Right cardiac atrium (tissue), 5 donors: ENCODE results near the gene SLC39A12. TPM values are rescaled to one million over a fixed set of nuclear protein-coding genes. Genes with fewer than 3 reads are reported as not detected.

Experiments
- ATAC-seq, 2 donors: fragments of 200-7000 bp; cut with Tn5 transposase; one replicate each; pipeline versions ENCODE4 v1.8.0 to v1.9.1; 2020; ENCODE audit warnings: moderate library complexity in 2 of 2, mild to moderate bottlenecking in 1 of 2
- DNase-seq, 3 donors: peaks; one replicate each; pipeline ENCODE4 v3.0.0-alpha.2; 2020
- H3K27ac ChIP-seq: one replicate; pipeline ENCODE4 v1.5.1; 2013; ENCODE audit warnings: mild to moderate bottlenecking, low read length, control low read depth, moderate library complexity
- H3K27me3 ChIP-seq: one replicate; pipeline ENCODE4 v1.6.1; 2013; ENCODE audit not compliant: control insufficient read depth, insufficient read depth
- H3K4me1 ChIP-seq: one replicate; pipeline ENCODE4 v1.6.1; 2013; ENCODE audit warnings: low read length; ENCODE audit not compliant: control insufficient read depth, insufficient read depth
- H3K4me3 ChIP-seq: one replicate; pipeline ENCODE4 v1.5.1; 2013; ENCODE audit warnings: low read length, control low read depth
- H3K9me3 ChIP-seq: one replicate; pipeline ENCODE4 v1.6.1; 2013; ENCODE audit warnings: low read length; ENCODE audit not compliant: control insufficient read depth
- WGBS: extraction: QIAGEN DNeasy Blood & Tissue Kit; methylation state at CpG from one replicate; pipeline ENCODE4 v1.1.7; 2013; 5-methylcytosine and 5-hydroxymethylcytosine counted together
- intact Hi-C, 4 donors: fragments of 100-400 bp; cut with DNase I; formaldehyde crosslinking; loops; one replicate each; pipeline versions ENCODE4 v1.11.0 to v1.14.0; 2022 to 2023
- long read RNA-seq, 4 donors: library from polyadenylated mRNA; unstranded; transcript quantifications; one replicate each; pipeline ENCODE4 v2.0.0, GENCODE V29; 2020 to 2021
- polyA plus RNA-seq: library from polyadenylated mRNA; stranded (reverse); fragments of 200-250 nt; gene quantifications from one replicate; pipeline ENCODE4 v1.2.3, GENCODE V29; 2013
- total RNA-seq, 4 donors: library from RNA; stranded (reverse); fragmentation: NEBNext Ultra II Directional; extraction: Animal tissue kit (Norgen Biotek cat#: 25700); gene quantifications; one replicate each; pipeline ENCODE4 v1.2.1, GENCODE V29; 2021
- donor health status: healthy with polysubstance abuse.
- donor health status: DM: no; HTN: yes; CAD: no.
- donor health status: DM: no; HTN: no; CAD: no.
- donor health status: DM: no; HTN: yes; CAD: no; lungs with severe emphysema.
- donor health status: DM: yes; HTN: yes; CAD: no.

The SLC39A12 gene
- total RNA-seq (not detected), polyA plus RNA-seq (0.05 TPM)
- long read RNA-seq, donor 1 = 0 reads
- long read RNA-seq, donor 2 = 0 reads
- long read RNA-seq, donor 3 = 0 reads
- long read RNA-seq, donor 4 = 0 reads

GRCh38 chr10:17951868-17952371, at the start of gene SLC39A12:
Gene SLC39A12 (plus strand): TSS chr10:17951918. CDS start chr10:17953277, 1,359 bp downstream.
- WGBS = 32% methylated on average over 3 of the region's 3 CpGs
- no peaks in the 10 kb centered on the region for H3K4me1 ChIP-seq
- DNase-seq (no peak), ATAC-seq (no peak)
- no peaks in the 10 kb centered on the region for H3K27me3 ChIP-seq
- no peaks in the 10 kb centered on the region for H3K9me3 ChIP-seq
- intact Hi-C loops = no loop called here
- H3K4me3 ChIP-seq = no peak within 1 kb of the TSS
- H3K27ac ChIP-seq = no peak within 1 kb of the TSS

- Histone ChIP-seq H3K4me1 (no peaks in the 10 kb centered on the region), H3K27me3 (no peaks in the 10 kb centered on the region), H3K9me3 (no peaks in the 10 kb centered on the region), H3K4me3 (no peak overlapping the region), H3K27ac (no peak overlapping the region)
- ATAC-seq = no peak
- intact Hi-C loops = no loop called here
- no peak for DNase-seq
- WGBS = 89% methylated on average over 2 of the region's 2 CpGs
Observed at GRCh38 chr10:17904564-17904963, 47.2 kb upstream of the SLC39A12 start.

GRCh38 chr10:17905491-17905890, 46.2 kb upstream of the SLC39A12 start:
- WGBS = 79% methylated on average over 3 of the region's 3 CpGs
- ATAC-seq = no peak

GRCh38 chr10:17906002-17906401, 45.7 kb upstream of the SLC39A12 start:
- no peak for ATAC-seq
- no peak for DNase-seq
- WGBS = 36% methylated on average over 1 of the region's 1 CpG
- Histone ChIP-seq H3K4me3 (no peak overlapping the region), H3K9me3 (no peaks in the 10 kb centered on the region), H3K4me1 (no peaks in the 10 kb centered on the region), H3K27me3 (no peaks in the 10 kb centered on the region), H3K27ac (no peak overlapping the region)
- intact Hi-C loops = no loop called here

More at GRCh38 chr10:17905491-17905890, 46.2 kb upstream of the SLC39A12 start:
- intact Hi-C loops = no loop called here
- no peak for DNase-seq
- Histone ChIP-seq H3K27me3 (no peaks in the 10 kb centered on the region), H3K27ac (no peak overlapping the region), H3K9me3 (no peaks in the 10 kb centered on the region), H3K4me1 (no peaks in the 10 kb centered on the region), H3K4me3 (no peak overlapping the region)

GRCh38 chr10:17907641-17908040, 44.1 kb upstream of the SLC39A12 start:
- WGBS = 74% methylated on average over 4 of the region's 4 CpGs
- Histone ChIP-seq H3K4me1 (no peaks in the 10 kb centered on the region), H3K27me3 (no peaks in the 10 kb centered on the region), H3K4me3 (no peak overlapping the region), H3K27ac (no peak overlapping the region), H3K9me3 (no peaks in the 10 kb centered on the region)
- DNase-seq (no peak), ATAC-seq (no peak)
- intact Hi-C loops = no loop called here

- Histone ChIP-seq H3K4me3 (no peak overlapping the region), H3K27ac (no peak overlapping the region), H3K27me3 (no peaks in the 10 kb centered on the region), H3K4me1 (no peaks in the 10 kb centered on the region), H3K9me3 (no peaks in the 10 kb centered on the region)
- peak in 2 of 3 donors; percentile 13 to 47 for DNase-seq
- WGBS = 29% methylated on average over 12 of the region's 12 CpGs
- no peak for ATAC-seq
- intact Hi-C loops = loop anchor here in 2 of 4 donors (10.0 kb wide), 2 partner anchors 235 to 305 kb away; partner anchors contain the start of gene CACNB2 (in 1 of the 2)
Observed at GRCh38 chr10:17910125-17910789, 41.5 kb upstream of the SLC39A12 start.

- DNase-seq (no peak), ATAC-seq (peak; percentile 69 to 70)
- H3K4me3 ChIP-seq = no peak overlapping the region
- WGBS = 8% methylated on average over 4 of the region's 4 CpGs
- H3K27me3 ChIP-seq = no peaks in the 10 kb centered on the region
- no peak overlapping the region for H3K27ac ChIP-seq
- no peaks in the 10 kb centered on the region for H3K4me1 ChIP-seq
- intact Hi-C loops = loop anchor here in 2 of 4 donors (10.0 kb wide), 2 partner anchors 232 to 302 kb away; partner anchors contain the start of gene CACNB2 (in 1 of the 2)
- no peaks in the 10 kb centered on the region for H3K9me3 ChIP-seq
Observed at GRCh38 chr10:17912754-17913153, 39.0 kb upstream of the SLC39A12 start.

GRCh38 chr10:17913604-17914003, 38.1 kb upstream of the SLC39A12 start:
- intact Hi-C loops = loop anchor here in 2 of 4 donors (10.0 kb wide), 2 partner anchors 231 to 301 kb away; partner anchors contain the start of gene CACNB2 (in 1 of the 2)
- peak; percentile 10 to 19 for ATAC-seq
- peak in 1 of 3 donors; percentile 41 for DNase-seq
- Histone ChIP-seq H3K4me3 (no peak overlapping the region), H3K27ac (peak overlapping the region; percentile 40), H3K4me1 (no peaks in the 10 kb centered on the region), H3K27me3 (no peaks in the 10 kb centered on the region), H3K9me3 (no peaks in the 10 kb centered on the region)
- WGBS = 33% methylated on average over 5 of the region's 5 CpGs

- Histone ChIP-seq H3K9me3 (no peaks in the 10 kb centered on the region), H3K4me1 (no peaks in the 10 kb centered on the region), H3K27ac (no peak overlapping the region), H3K4me3 (no peak overlapping the region), H3K27me3 (no peaks in the 10 kb centered on the region)
- 95% methylated on average over 5 of the region's 5 CpGs for WGBS
- intact Hi-C loops = loop anchor here in 2 of 4 donors (10.0 kb wide), 2 partner anchors 230 to 300 kb away; partner anchors contain the start of gene CACNB2 (in 1 of the 2)
- DNase-seq = no peak
- ATAC-seq = peak; percentile 32 to 44
Observed at GRCh38 chr10:17914169-17915045, 37.3 kb upstream of the SLC39A12 start.

- Histone ChIP-seq H3K4me3 (no peak overlapping the region), H3K9me3 (no peaks in the 10 kb centered on the region), H3K4me1 (no peaks in the 10 kb centered on the region), H3K27ac (peak overlapping the region; percentile 53), H3K27me3 (no peaks in the 10 kb centered on the region)
- no peak for ATAC-seq
- 53% methylated on average over 4 of the region's 4 CpGs for WGBS
- intact Hi-C loops = loop anchor here in 2 of 4 donors (10.0 kb wide), 2 partner anchors 230 to 300 kb away; partner anchors contain the start of gene CACNB2 (in 1 of the 2)
- DNase-seq = peak in 1 of 3 donors; percentile 45
Observed at GRCh38 chr10:17915181-17915580, 36.5 kb upstream of the SLC39A12 start.
